GM08714 (cell line): ENCODE data around the gene ABCA7.

Source experiments
- H3K4me3 ChIP-seq: fragments of 200-500 bp; sonication (Bioruptor generic); 2 replicates; pipeline ENCODE4 v1.5.1; 2014; ENCODE audit warnings: mild to moderate bottlenecking, low read length, inconsistent platforms
- ZNF274 ChIP-seq: IDR thresholded peaks from 2 replicates; pipeline ENCODE4 v1.6.1; 2012; ENCODE audit warnings: mild to moderate bottlenecking, low read depth, low read length

The ABCA7 gene

GRCh38 chr19:1061987-1062386 lies 22.1 kb downstream of the ABCA7 start:
- no peak overlapping the region for H3K4me3 ChIP-seq
- no peak for TF ChIP-seq ZNF274

DNA sequence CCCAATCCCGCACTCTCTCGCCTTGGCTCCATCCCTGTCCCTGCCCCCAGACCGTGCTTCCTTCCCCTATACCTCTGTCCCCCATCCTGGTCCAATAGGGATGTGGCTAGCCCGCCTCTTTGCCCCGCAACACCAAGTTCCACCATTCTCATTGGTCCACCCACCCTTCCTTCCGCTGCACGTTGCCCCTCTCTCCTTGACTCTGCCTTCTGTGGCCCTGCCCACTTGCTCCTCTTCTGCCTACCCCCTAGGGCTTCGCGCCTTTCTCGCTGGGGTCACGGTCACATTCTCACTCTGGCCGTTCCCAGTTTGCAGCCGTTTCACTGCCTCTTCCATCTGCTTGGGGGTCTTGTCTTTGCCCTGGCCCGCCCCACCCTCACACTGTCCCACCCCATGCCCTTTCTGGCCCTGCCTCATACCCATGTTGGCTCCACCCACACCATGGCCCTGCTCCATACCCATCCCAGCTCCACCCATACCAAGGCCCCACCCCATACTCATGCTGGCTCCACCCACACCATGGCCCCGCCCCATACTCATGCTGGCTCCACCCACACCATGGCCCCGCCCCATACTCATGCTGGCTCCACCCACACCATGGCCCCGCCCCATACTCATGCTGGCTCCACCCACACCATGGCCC lies 22.6 kb downstream of the ABCA7 start:
- TF ChIP-seq ZNF274 = no peak
- no peak overlapping the region for H3K4me3 ChIP-seq

DNA sequence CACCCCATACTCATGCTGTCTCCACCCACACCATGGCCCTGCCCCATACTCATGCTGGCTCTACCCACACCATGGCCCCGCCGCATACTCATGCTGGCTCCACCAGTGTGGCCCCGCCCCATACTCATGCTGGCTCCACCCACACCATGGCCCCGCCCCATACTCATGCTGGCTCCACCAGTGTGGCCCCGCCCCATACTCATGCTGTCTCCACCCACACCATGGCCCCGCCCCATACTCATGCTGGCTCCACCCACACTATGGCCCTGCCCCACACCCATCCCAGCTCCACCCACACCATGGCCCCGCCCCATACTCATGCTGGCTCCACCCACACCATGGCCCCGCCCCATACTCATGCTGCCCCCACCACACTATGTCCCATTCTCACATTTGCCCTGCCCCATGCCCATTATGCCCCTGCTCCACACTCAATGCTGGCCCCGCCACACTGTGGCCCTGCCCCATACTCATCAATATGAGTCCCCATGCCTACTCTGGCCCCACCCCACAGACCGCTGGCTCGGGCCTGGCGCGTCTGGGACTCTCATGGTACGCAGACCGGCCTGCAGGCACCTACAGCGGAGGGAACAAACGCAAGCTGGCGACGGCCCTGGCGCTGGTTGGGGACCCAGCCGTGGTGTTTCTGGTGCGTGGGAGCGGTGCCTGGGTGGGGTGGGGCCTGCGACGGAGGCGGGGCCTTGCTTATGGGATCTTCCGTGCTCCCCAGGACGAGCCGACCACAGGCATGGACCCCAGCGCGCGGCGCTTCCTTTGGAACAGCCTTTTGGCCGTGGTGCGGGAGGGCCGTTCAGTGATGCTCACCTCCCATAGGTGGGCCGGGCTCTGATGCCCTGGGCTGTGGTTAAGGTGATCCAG lies 23.4 kb downstream of the ABCA7 start:
- TF ChIP-seq ZNF274 = no peak
- no peak overlapping the region for H3K4me3 ChIP-seq

DNA sequence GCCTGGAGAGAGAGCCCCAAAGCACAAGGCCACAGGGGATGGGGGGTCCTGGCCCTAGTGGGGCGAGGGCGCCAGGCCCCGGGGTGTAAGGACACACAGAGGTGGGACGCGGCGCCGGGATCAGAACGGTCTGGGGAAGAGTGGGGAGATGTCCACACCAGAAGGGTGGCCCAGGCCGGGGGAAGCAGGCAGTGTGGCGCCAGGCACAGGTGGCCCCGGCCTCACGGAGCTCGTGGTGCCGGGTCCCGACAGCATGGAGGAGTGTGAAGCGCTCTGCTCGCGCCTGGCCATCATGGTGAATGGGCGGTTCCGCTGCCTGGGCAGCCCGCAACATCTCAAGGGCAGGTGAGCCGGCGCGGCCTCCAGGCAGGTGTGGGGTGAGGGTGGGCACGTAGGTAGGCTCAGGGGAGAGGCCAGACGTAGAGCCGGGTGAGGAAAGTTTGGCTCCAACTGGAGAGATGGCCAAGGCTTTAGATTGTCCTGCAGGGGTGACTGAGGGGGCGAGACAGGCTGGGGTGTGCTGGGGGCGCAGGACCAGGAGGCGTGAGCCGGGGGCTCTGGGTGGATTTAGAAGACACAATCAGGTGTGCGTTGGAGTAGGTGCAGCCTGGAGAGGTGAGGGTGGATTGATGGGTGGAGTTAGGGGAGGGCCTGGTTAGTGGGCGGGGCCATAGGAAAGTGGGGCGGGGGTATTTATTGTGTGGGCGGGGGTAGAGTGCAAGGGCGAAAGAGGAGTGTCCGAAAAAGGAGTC lies 24.2 kb downstream of the ABCA7 start:
- no peak overlapping the region for H3K4me3 ChIP-seq
- TF ChIP-seq ZNF274 = no peak

DNA sequence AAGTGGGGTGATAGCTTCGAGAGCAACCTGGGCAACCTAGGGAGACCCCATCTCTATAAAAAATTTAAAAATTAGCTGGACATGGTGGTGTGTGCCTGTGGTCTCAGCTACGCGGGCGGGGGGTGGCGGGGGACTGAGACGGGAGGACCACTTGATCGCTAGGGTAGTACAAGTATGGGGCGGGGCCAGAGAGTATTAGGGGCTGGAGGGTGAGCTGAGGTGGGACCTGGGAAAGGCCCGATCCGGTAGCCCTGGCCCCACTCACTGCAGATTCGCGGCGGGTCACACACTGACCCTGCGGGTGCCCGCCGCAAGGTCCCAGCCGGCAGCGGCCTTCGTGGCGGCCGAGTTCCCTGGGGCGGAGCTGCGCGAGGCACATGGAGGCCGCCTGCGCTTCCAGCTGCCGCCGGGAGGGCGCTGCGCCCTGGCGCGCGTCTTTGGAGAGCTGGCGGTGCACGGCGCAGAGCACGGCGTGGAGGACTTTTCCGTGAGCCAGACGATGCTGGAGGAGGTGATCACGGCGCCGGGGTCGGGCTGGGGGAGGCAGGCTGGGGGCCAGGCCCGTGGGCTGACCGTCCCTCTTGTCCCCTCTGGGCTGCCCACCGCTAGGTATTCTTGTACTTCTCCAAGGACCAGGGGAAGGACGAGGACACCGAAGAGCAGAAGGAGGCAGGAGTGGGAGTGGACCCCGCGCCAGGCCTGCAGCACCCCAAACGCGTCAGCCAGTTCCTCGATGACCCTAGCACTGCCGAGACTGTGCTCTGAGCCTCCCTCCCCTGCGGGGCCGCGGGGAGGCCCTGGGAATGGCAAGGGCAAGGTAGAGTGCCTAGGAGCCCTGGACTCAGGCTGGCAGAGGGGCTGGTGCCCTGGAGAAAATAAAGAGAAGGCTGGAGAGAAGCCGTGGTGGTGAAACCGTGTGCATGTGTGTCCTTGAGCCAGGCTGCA lies 25.0 kb downstream of the ABCA7 start:
- H3K4me3 ChIP-seq = no peak overlapping the region
- TF ChIP-seq ZNF274 = no peak

DNA sequence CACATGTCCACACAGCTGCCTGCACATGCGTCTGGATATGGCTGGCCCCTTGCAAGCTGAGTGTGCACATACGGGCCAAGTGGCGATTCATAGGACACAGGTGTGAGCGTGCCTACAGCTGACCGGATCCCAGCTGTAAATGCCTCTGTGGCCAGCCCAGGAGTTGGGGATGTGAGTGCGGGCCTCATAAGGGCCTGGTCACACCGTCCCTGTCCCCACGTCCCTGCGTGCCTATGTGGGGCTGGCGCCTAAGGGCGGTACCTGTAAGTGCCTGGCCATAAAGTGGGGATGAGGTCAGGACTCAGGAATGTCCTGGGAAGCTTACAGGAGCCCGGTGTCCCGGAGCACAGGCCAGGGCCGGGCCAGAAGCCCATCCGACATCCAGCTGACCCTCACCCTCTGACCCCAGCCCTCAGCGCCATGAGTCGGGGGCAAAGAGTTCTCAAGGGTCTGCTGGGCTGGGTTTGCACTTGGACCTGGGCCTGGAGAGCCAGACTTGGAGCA lies 25.8 kb downstream of the ABCA7 start:
- H3K4me3 ChIP-seq = no peak overlapping the region
- TF ChIP-seq ZNF274 = no peak

DNA sequence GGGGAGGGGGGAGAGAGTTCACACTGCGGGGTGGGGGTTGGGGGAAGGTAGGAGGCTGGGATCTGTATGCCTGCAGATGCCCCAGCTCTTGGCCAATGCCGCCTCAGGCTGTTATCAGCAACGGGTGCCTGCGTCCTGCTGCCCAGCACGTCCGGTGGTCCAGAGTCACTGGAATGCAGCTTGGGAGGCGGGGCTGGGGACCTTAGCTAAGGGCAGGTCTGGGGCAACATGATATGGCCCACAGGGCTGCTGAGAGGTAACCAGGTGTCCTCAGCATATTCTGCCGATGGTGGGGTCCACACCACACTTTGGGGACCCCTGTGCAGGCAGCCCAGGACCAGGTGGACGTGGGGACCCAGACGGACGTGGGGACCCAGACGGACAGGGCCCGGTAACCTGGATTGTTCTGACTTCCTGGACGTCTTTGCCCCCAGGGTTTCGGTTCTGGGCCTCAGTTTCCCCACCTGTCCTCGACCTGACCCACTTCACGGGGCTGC lies 26.4 kb downstream of the ABCA7 start:
- peak overlapping the region; percentile 90; the same call in 1 of the 2 replicates for H3K4me3 ChIP-seq
- TF ChIP-seq ZNF274 = no peak

DNA sequence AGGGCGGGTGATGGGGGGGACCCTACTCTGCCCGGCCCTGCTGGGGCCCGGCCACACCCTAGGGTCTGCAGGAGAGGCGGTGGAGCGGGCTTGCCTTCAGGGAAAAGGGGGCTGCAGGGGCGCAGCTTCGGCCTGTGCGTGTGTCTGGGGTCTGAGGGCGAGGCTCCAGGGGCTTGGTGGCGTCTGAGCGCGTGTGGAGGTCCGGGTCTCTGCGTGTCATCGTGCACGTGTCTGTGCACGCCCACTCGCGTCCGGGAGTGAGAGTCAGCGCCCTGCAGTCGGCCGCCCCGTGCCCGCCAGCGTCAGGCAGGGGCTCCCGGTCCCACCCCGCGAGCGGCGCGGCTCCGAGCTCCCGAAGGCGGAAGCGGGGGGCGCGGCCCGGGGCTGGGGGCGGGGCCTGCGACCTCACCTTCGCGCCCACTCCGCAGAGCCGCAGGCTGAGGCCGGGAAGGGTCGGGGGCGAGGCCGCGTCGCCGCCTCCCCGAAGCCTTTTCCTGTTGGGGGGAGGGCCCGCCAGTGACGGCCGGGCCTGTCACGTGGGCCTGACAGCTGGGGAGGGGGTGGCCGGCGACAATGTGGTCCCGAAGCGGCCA lies 26.9 kb downstream of the ABCA7 start, which contains the start of gene ARHGAP45:
Gene ARHGAP45, plus strand, starts transcription at position 420 of the 593 bp plus-strand sequence. CDS start 239 bp downstream, outside the sequence.
- H3K4me3 ChIP-seq = peak within 1 kb of the TSS; percentile 90
- no peak for TF ChIP-seq ZNF274

DNA sequence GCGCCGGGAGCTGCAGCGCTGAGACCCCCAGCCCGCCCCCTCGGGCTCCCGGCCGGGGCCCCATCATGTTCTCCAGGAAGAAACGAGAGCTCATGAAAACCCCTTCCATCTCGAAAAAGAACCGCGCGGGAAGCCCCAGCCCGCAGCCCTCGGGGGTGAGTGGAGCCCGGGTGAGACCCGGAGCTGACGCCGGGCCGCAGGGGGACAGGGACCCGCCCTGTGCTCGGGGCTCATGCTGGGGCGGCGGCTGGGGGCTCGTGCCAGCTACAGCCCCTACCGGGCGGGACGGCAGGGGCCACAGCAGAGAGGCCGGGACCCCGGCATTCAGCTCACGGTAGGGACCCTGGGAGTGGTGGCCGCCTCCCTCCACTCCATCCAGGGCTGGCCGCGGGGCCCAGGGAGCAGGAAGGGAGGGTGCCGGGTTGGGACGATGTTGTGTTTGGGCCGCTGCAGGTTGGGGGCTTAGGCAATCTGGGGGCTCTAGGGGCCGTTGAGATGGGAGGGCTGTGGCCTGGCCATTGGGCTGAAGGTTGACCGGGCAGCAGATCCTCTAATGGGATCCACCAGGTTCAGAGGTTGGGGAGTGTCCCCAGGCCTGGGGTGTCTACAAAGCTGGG lies 27.5 kb downstream of the ABCA7 start:
- H3K4me3 ChIP-seq = peak overlapping the region; percentile 90
- TF ChIP-seq ZNF274 = no peak

DNA sequence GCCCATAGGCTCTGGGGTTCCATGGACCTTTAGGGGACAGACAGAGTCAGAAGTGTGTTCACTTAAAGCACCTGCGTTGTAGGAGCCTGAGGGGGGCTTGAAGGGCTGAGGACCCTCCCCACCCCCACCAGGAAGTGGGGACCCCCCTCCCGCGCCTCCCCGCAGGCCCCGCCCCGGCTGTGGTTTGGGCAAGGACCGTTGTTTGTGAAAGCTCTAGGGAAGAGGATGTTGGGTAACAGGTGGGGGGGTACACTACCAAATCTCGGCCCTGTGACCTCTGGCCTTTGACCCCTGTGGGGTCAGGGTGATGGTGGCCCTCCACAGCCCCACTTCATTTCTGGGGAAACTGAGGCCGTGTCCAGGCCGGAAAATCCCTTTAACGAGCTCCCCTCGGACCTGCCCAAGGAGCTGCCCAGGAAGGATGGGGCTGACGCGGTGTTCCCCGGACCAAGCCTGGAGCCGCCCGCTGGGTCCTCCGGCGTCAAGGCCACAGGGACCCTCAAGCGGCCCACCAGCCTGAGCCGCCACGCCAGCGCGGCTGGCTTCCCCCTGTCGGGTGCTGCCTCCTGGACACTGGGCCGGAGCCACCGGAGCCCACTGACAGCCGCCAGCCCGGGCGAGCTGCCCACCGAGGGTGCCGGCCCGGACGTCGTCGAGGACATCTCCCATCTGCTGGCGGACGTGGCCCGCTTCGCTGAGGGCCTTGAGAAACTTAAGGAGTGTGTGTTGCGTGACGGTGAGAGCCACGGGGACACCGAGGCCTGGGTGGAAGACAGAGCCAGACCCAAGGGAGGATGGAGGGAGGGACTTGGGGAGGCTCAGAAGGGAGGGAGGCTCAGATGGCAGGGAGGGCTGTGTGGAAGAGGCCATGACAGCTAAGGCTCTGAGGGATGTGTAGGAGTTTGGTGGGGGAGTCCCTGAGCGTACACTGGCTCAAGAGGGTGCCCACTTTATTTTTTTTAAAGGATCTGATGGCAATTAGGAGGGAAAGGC lies 28.4 kb downstream of the ABCA7 start:
- peak overlapping the region; percentile 90 for H3K4me3 ChIP-seq
- TF ChIP-seq ZNF274 = no peak
